Endothelial cell of umbilical vein (primary cell): ENCODE data around the gene FCN1. TPM values are rescaled to one million over a fixed set of nuclear protein-coding genes. Genes with fewer than 3 reads are reported as not detected.

Source experiments
- BruUV-seq: library from RNA; stranded (reverse); fragments of 400-500 nt; replicated peaks from 2 replicates; lab custom pipeline; 2021; lab: Mats Ljungman, UMichigan
- CTCF ChIA-PET: fragments of 300-600, 350-600 bp; sonication (Branson Sonifier 250); formaldehyde crosslinking; loops from one replicate; lab custom pipeline; 2021; ENCODE audit warnings: antibody characterized with exemption, inconsistent platforms; lab: Charles Lee
- POLR2A ChIA-PET: fragments of 300-600, 350-600 bp; sonication (Branson Sonifier 250); formaldehyde crosslinking; loops from one replicate; lab custom pipeline; 2021; ENCODE audit warnings: antibody characterized with exemption, inconsistent platforms; lab: Charles Lee
- DNase-seq: peaks from one replicate; pipeline ENCODE4 v3.0.0-alpha.2; 2011; ENCODE audit warnings: low read depth, low spot score
- FAIRE-seq: peaks from 2 replicates; lab custom pipeline; 2011; peaks lifted over from hg19 to GRCh38; lab: Jason Lieb, UNC
- H2AFZ ChIP-seq: 2 replicates; pipeline ENCODE4 v1.6.0; 2012; ENCODE audit warnings: low read depth, low read length, control low read depth, inconsistent platforms
- H3K27ac ChIP-seq: 2 replicates; pipeline ENCODE4 v1.5.1; 2011; ENCODE audit warnings: low read depth, mild to moderate bottlenecking, control low read depth, low read length, moderate library complexity; ENCODE audit not compliant: insufficient read depth
- H3K27me3 ChIP-seq, 2 experiments: 2 replicates each; pipeline versions ENCODE4 v1.6.0 to v1.6.1; 2011; ENCODE audit warnings: low read length in 2 of 2, mixed read lengths in 1 of 2; ENCODE audit not compliant: control insufficient read depth in 2 of 2, insufficient read depth in 2 of 2
- H3K36me3 ChIP-seq, 2 experiments: 2 replicates in 1 of 2; 3 replicates in 1 of 2; pipeline ENCODE4 v1.5.1; 2011; ENCODE audit warnings: low read length in 2 of 2, mild to moderate bottlenecking in 1 of 2, moderate library complexity in 1 of 2; ENCODE audit not compliant: control insufficient read depth in 2 of 2, insufficient read depth in 2 of 2; ENCODE audit errors: extremely low read depth in 1 of 2
- H3K4me1 ChIP-seq: 3 replicates; pipeline ENCODE4 v1.5.1; 2011; ENCODE audit warnings: mild to moderate bottlenecking, low read length; ENCODE audit not compliant: control insufficient read depth, insufficient read depth; ENCODE audit errors: extremely low read depth
- H3K4me2 ChIP-seq: 2 replicates; pipeline ENCODE4 v1.6.1; 2011; ENCODE audit warnings: low read length, control low read depth, mixed read lengths; ENCODE audit not compliant: insufficient read depth
- H3K4me3 ChIP-seq, 3 experiments: fragments of 200-600 bp in 1 of 3; sonication (generic), shearing (Covaris generic) in 1 of 3; replicated peaks in 1 of 3; 2 replicates each; pipeline ENCODE4 v1.5.1; 2011 to 2016; ENCODE audit warnings: control low read depth in 3 of 3, low read length in 3 of 3, mild to moderate bottlenecking in 2 of 3, inconsistent platforms in 1 of 3, low read depth in 1 of 3, moderate library complexity in 1 of 3; ENCODE audit not compliant: insufficient read depth in 1 of 3
- H3K79me2 ChIP-seq: 2 replicates; pipeline ENCODE4 v1.6.0; 2012; ENCODE audit warnings: low read length, inconsistent platforms; ENCODE audit not compliant: control insufficient read depth, insufficient read depth
- H3K9ac ChIP-seq: replicated peaks from 2 replicates; pipeline ENCODE3; 2011; ENCODE audit warnings: low read length, control low read depth; ENCODE audit not compliant: insufficient read depth; ENCODE audit errors: extremely low read depth
- H3K9me1 ChIP-seq: replicated peaks from 3 replicates; pipeline ENCODE4 v1.6.0; 2011; ENCODE audit warnings: mild to moderate bottlenecking, low read length; ENCODE audit not compliant: control insufficient read depth, insufficient read depth; ENCODE audit errors: extremely low read depth
- H3K9me3 ChIP-seq: replicated peaks from 2 replicates; pipeline ENCODE4 v1.5.1; 2012; ENCODE audit warnings: low read length, inconsistent platforms; ENCODE audit not compliant: control insufficient read depth, insufficient read depth
- H4K20me1 ChIP-seq: replicated peaks from 2 replicates; pipeline ENCODE3; 2011; ENCODE audit warnings: mild to moderate bottlenecking, low read length; ENCODE audit not compliant: control insufficient read depth, insufficient read depth; ENCODE audit errors: extremely low read depth
- EZH2 ChIP-seq: IDR thresholded peaks from 2 replicates; pipeline ENCODE4 v1.6.1; 2012; ENCODE audit warnings: borderline replicate concordance, low read depth, mild to moderate bottlenecking, moderate library complexity, low read length, inconsistent platforms; ENCODE audit not compliant: severe bottlenecking
- FOS ChIP-seq: IDR thresholded peaks from 2 replicates; pipeline ENCODE4 v1.6.1; 2011; ENCODE audit warnings: mild to moderate bottlenecking, low read length, moderate library complexity, borderline replicate concordance; ENCODE audit not compliant: insufficient read depth
- GATA2 ChIP-seq: IDR thresholded peaks from 2 replicates; pipeline ENCODE4 v1.7.0; 2011; ENCODE audit warnings: low read depth, mild to moderate bottlenecking, moderate library complexity, mixed read lengths, low read length; ENCODE audit not compliant: insufficient read length, insufficient read depth
- JUN ChIP-seq: IDR thresholded peaks from 2 replicates; pipeline ENCODE4 v1.6.1; 2011; ENCODE audit warnings: borderline replicate concordance, low read depth; ENCODE audit not compliant: insufficient read length, insufficient read depth
- MYC ChIP-seq: IDR thresholded peaks from one replicate; pipeline ENCODE4 v1.6.1; 2011; ENCODE audit warnings: mild to moderate bottlenecking, low read depth, low read length
- POLR2A ChIP-seq: IDR thresholded peaks from 2 replicates; pipeline ENCODE4 v1.6.1; 2012; ENCODE audit warnings: low read depth, mild to moderate bottlenecking, control low read depth, low read length
- POLR2AphosphoS5 ChIP-seq: IDR thresholded peaks from 2 replicates; pipeline ENCODE4 v1.6.1; 2012; ENCODE audit warnings: low read depth, mild to moderate bottlenecking, control low read depth, low read length, moderate library complexity; ENCODE audit not compliant: insufficient read depth
- dilution Hi-C: fragments of 300-500 bp; cut with MboI; formaldehyde crosslinking; loops from one replicate; pipeline ENCODE4 v1.15.0; 2019; ENCODE audit warnings: low sequenced_read_pairs; ENCODE audit not compliant: extremely low pct_ligation_motif_present
- intact Hi-C: fragments of 100-400 bp; cut with micrococcal nuclease; formaldehyde crosslinking; loops from one replicate; pipeline ENCODE4 v1.10.0; 2022
- polyA plus RNA-seq, 4 experiments: library from polyadenylated mRNA; depleted of rRNA in 3 of 4; stranded (reverse) in 3 of 4; unstranded in 1 of 4; fragments of >200 nt; gene quantifications; 2 replicates each; pipeline versions ENCODE4 v1.2.1 to v1.2.3, GENCODE V29; 2011 to 2012; ENCODE audit warnings: missing spikeins in 1 of 4
- total RNA-seq: library from RNA; stranded (reverse); gene quantifications from 2 replicates; pipeline ENCODE4 v1.2.3, GENCODE V29; 2021
- TF ChIP-seq, protein P1 (sequence below), 2 donors: IDR thresholded peaks; 1 replicate in 1 of 2; 2 replicates in 1 of 2; pipeline ENCODE4 v1.5.1; 2011; ENCODE audit warnings: low read length in 2 of 2, mild to moderate bottlenecking in 2 of 2, moderate library complexity in 2 of 2, control low read depth in 1 of 2, inconsistent platforms in 1 of 2, low read depth in 1 of 2; ENCODE audit not compliant: insufficient read depth in 1 of 2; ENCODE audit errors: extremely low read depth in 1 of 2
- TF ChIP-seq, protein P2 (sequence below): IDR thresholded peaks from 2 replicates; pipeline ENCODE4 v1.6.1; 2011; ENCODE audit not compliant: insufficient read depth, insufficient read length

The FCN1 gene
- total and polyA plus RNA-seq, 2 donors (not counting 3 experiments of a cell fraction or from before 2014, with no cell fraction given) = not detected

DNA sequence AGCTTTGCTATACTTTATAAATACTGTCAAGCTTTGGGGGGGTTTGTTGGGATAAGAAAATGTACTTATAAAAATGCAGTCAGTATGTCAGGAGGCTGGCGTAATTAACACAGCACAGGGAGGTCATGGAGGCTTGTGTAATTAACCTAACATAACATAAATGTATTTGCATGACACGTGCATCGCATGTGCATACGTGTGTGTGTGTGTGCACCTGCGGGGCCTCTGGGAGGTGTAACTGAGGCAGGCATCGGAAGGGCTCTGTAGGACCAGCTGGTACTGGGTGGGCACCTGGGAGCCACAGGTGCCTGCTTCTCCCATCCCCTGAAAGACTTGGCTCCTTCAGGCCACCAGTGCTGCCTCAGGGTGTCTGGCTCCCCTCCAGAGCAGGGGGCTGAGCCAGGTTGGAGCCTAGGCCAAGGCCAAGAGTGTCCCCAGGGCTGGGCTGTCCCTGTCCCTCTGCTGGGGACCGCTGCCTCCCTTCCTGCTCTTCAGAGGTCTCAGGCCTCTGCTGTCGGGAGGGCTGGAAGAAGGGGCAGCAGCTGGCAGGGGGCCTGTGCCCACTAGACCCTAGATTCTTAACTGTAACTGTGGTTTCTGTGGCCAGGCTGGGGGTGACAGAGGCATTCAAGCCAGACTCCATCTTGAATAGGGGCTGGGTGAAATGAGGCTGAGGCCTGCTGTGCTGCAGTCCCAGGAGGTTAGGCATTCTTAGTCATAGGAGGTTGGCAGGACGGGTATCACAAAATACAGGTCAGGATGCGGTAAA lies 28.1 kb downstream of the FCN1 start:
- no peak overlapping the region for H3K9ac ChIP-seq
- H4K20me1 ChIP-seq = no peaks in the 10 kb centered on the region
- no peak overlapping the region for H3K4me3 ChIP-seq
- H3K9me3 ChIP-seq = no peaks in the 10 kb centered on the region
- no peaks in the 10 kb centered on the region for H3K79me2 ChIP-seq
- no peak for FAIRE-seq
- POLR2A ChIA-PET = no interaction called here
- TF ChIP-seq, protein P1, sequence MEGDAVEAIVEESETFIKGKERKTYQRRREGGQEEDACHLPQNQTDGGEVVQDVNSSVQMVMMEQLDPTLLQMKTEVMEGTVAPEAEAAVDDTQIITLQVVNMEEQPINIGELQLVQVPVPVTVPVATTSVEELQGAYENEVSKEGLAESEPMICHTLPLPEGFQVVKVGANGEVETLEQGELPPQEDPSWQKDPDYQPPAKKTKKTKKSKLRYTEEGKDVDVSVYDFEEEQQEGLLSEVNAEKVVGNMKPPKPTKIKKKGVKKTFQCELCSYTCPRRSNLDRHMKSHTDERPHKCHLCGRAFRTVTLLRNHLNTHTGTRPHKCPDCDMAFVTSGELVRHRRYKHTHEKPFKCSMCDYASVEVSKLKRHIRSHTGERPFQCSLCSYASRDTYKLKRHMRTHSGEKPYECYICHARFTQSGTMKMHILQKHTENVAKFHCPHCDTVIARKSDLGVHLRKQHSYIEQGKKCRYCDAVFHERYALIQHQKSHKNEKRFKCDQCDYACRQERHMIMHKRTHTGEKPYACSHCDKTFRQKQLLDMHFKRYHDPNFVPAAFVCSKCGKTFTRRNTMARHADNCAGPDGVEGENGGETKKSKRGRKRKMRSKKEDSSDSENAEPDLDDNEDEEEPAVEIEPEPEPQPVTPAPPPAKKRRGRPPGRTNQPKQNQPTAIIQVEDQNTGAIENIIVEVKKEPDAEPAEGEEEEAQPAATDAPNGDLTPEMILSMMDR (IDR thresholded peaks at IDR 0.05; ENCODE audit: extremely low read depth in 1 of 2, insufficient read depth in 1 of 2, low read depth in 1 of 2, low read length in 2 of 2) = no peak
- TF ChIP-seq, protein P2, sequence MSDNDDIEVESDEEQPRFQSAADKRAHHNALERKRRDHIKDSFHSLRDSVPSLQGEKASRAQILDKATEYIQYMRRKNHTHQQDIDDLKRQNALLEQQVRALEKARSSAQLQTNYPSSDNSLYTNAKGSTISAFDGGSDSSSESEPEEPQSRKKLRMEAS = no peak
- no peak for TF ChIP-seq FOS
- TF ChIP-seq POLR2AphosphoS5 = no peak
- TF ChIP-seq JUN = no peak
- TF ChIP-seq MYC = no peak
- TF ChIP-seq EZH2 = no peak
- TF ChIP-seq POLR2A = no peak
- no peak for TF ChIP-seq GATA2
- H3K9me1 ChIP-seq = no peaks in the 10 kb centered on the region
- no TSS peak for BruUV-seq
- no peak for DNase-seq
- H3K27me3 ChIP-seq = peaks cover 0 to 2% of the 10 kb centered on the region in 2 experiments
- H3K4me1 ChIP-seq = no peaks in the 10 kb centered on the region
- dilution Hi-C loops = no loop called here
- intact Hi-C loops = no loop called here
- no peak overlapping the region for H3K4me2 ChIP-seq
- no peak overlapping the region for H2AFZ ChIP-seq
- no peaks in the 10 kb centered on the region for H3K36me3 ChIP-seq
- H3K27ac ChIP-seq = no peak overlapping the region
- CTCF ChIA-PET = interaction anchor here (1.3 kb wide), 1 partner anchor 9 kb away, joined by 3 read pairs; no protein-coding TSS in a partner anchor
